Central memory CD4-positive, alpha-beta T cell (primary cell): Measurements from ENCODE around the gene CADM1.

Experiments used
- DNase-seq: peaks from one replicate; pipeline ENCODE4 v3.0.0; 2022

The CADM1 gene

GRCh38 chr11:115439969-115440540, 64.2 kb downstream of the CADM1 start:
- no peak for DNase-seq

- no peak for DNase-seq
Observed at GRCh38 chr11:115439385-115439784, 64.8 kb downstream of the CADM1 start.

GRCh38 chr11:115437902-115438575, 66.2 kb downstream of the CADM1 start:
- no peak for DNase-seq

GRCh38 chr11:115430345-115430744, 73.9 kb downstream of the CADM1 start:
- DNase-seq: no peak

- DNase-seq: no peak
Observed at GRCh38 chr11:115428306-115428705, 75.9 kb downstream of the CADM1 start.

- no peak for DNase-seq
Observed at GRCh38 chr11:115425816-115426215, 78.4 kb downstream of the CADM1 start.

GRCh38 chr11:115425250-115425649, 79.0 kb downstream of the CADM1 start:
- no peak for DNase-seq

GRCh38 chr11:115423728-115424459, 80.3 kb downstream of the CADM1 start:
- no peak for DNase-seq

GRCh38 chr11:115421992-115422689, 82.1 kb downstream of the CADM1 start:
- no peak for DNase-seq

GRCh38 chr11:115421352-115421991, 82.7 kb downstream of the CADM1 start:
- DNase-seq: no peak

GRCh38 chr11:115420505-115420904, 83.7 kb downstream of the CADM1 start:
- DNase-seq: no peak

- no peak for DNase-seq
Observed at GRCh38 chr11:115418626-115419025, 85.6 kb downstream of the CADM1 start.

- no peak for DNase-seq
Observed at GRCh38 chr11:115418081-115418480, 86.1 kb downstream of the CADM1 start.

- no peak for DNase-seq
Observed at GRCh38 chr11:115411120-115411519, 93.1 kb downstream of the CADM1 start.

- DNase-seq: no peak
Observed at GRCh38 chr11:115409691-115410220, 94.5 kb downstream of the CADM1 start.

- no peak for DNase-seq
Observed at GRCh38 chr11:115409116-115409670, 95.0 kb downstream of the CADM1 start.

- no peak for DNase-seq
Observed at GRCh38 chr11:115408036-115408921, 95.9 kb downstream of the CADM1 start.

GRCh38 chr11:115407496-115407895, 96.7 kb downstream of the CADM1 start:
- DNase-seq: no peak

- no peak for DNase-seq
Observed at GRCh38 chr11:115406404-115406803, 97.8 kb downstream of the CADM1 start.

- no peak for DNase-seq
Observed at GRCh38 chr11:115398333-115399080, 105.7 kb downstream of the CADM1 start.

GRCh38 chr11:115396533-115396932, 107.7 kb downstream of the CADM1 start:
- no peak for DNase-seq
